HS-5 (cell line): ENCODE results near the gene PHLDB3.
"Not testable (repeated sequence)": the region's sequence is repeated elsewhere in the genome, so short reads cannot be mapped to it uniquely, and the experiment has no call there.

Experiments
- DNase-seq: peaks from one replicate; pipeline ENCODE4 v3.0.0-alpha.2; 2012; ENCODE audit warnings: low read depth

The PHLDB3 gene

DNA sequence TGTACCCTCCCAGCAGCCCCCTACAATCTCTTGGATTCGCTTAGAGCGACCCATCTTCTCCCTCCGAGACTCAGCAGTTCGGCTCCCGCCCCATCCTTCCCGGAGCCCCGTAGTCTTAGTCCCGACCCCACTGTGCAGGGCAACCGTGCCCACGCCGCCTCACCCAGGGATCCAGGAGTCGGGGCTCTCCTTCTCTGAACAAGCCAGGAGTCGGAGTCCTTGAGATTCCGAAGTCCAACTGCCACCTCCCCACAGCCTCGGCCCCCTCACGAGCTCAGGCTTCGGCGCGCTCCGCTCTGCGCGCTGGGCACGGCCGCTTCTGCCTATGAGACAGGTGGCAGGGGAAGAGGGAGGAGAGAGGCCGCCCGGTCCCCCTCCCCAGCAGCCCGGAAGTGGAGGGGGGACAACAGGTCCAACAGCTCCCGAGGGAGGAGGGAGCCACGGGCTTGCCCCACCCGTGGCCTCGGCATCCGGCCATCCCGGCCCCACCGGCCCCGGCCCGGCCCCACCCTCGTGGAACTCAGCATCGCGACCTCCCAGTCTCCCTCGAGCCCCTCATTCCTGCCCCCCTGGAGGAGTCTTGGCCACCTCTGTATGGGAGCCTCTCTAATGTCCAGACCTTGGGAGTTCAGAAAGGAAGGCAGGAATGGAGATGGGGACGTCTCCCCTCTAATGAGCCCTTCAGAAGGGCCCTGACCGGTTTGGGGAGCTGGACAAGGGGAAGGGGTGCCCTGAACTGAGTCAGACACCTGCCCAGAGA, at the start of gene PHLDB3:
TSS of gene PHLDB3 (minus strand) at position 321 of the 760 bp plus-strand sequence. CDS start 628 bp downstream, outside the sequence.
- no peak for DNase-seq

DNA sequence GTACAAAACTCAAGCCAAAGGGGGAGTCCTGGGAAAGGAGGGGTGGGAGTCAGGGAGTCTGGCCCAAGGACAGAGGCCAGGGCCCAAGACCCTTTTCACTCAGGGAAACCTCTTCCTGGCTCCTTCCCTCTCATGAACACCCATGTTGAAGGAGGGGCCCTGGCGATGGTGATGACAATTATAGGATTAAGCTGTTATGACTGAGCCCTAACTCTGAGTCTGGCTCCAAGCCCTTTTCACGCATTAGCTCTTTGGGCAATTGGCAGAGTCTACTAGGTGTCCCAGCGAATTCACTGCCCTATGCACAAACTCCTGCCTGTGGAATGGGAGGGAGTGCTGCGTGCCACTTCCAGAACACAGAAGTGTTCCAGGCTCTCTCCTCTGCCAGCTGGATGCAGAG, 49.1 kb upstream of the PHLDB3 start:
- DNase-seq, result no peak

DNA sequence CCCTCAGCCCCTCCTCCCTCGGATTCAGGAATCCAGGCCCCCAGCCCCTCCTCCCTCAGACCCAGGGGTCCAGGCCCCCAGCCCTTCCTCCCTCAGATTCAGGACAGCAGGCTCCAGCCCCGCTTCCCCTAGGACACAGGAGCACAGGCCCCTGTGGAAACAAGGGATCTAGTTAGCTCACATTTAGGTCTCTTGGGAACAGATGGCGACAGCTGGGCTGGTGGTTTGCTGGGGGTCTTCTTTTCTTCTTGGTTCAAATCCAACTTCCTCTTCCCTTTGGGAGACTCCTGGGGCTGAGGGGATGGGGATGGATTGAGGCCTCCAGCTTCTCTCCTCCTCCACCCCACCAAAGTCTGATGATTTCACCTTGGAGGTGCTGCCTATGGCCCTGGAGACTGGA, 48.1 kb upstream of the PHLDB3 start:
- DNase-seq, result no peak

DNA sequence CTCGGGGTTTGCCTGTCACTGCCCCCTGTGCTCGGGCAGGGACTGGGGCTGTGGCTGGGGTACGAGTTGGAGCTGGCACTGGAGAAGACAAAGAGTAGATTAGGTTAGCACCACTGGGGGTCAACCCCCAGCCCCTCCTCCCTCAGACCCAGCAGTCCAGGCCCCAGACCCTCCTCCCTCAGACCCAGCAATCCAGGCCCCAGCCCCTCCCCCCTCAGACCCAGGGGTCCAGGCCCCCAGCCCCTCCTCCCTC, 47.6 kb upstream of the PHLDB3 start:
- no peak for DNase-seq

DNA sequence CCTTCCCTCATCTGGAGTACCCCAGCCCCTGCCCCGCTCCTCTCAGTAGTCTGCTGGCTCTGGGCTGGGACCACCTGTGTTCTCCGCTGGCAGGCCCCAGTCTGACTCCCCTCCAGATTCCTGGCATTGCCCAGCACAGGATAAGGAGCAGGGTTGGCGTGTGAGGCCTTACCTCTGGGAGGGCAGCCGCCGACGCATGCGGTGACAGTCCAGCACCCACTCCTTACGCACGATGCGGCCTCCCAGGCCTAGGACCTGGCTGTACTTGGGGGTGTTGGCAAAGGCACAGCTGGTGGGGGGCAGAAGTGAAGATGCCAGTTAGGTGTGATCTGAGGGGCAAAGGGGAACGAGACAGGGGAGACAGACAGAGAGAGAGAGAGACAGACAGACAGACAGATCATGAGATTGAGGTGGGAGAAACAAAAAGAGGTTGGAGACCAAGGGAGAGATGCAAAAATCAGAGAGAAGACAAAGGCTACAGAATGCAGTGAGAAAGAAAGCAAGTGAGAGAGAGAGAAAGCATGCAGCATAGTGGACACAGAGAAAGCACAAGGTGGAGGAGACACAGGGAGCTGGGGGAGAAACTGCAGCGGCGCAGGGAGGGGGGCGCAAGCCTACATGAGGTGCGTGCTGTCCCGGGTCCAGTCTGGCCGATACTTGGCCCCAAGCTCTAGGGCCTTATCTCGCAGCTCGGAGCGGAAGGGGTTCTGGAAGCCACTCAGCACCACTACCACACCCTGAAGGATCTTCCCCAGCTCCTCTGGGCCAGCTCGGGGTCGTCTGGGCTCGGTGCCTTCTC, 47.1 kb upstream of the PHLDB3 start:
- no peak for DNase-seq

DNA sequence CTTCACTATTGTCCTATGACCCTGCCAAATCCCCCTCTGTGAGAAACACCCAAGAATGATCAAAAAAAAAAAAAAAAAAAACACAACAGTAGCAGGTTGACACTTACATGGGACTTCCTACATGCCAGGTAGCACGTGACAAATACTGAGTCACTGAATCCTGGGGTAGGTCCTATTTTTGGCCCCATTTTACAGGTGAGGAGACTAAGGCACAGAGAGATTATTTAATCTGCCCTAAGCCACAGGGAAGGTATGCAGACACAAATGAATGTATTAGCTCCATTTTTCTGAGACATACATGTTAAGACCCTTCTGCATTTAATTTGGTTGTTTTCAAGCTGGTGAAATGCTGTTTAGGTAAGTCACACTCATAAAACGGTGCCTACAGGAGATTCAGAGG, 44.2 kb upstream of the PHLDB3 start:
- no peak for DNase-seq

DNA sequence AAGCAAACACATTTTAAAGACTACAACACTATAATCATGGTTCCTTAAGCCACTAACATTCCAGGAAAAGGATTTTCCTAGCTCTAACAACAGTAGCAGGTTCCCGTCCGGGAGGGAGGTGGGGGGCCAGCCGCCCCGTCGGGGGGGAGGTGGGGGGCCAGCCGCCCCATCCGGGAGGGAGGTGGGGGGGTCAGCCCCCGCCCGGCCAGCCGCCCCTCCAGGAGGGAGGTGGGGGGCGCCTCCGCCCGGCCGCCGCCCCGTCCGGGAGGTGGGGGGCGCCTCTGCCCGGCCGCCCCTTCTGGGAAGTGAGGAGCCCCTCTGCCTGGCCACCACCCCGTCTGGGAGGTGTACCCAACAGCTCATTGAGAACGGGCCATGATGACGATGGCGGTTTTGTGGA, 43.4 kb upstream of the PHLDB3 start:
- not testable (repeated sequence) for DNase-seq

DNA sequence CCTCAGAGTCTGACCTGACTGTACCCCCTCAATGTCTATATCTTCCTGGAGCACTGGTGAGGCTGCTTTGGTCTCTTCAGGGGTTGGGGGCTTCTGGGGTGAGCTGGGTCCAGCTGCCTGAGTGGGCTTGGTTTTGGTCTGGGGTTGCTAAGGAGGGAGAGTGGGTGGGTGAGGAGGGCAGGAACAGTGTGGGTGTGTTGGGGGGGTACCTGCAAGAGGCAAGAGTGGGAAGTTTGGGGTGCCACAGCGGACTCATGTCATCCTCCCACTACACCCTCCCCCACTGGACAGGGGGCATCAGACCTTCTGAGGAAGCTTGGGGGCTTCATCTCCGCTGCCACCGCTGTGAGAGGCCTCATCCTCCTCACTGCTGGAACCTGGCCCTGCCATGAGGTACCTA, 42.0 kb upstream of the PHLDB3 start:
- no peak for DNase-seq

DNA sequence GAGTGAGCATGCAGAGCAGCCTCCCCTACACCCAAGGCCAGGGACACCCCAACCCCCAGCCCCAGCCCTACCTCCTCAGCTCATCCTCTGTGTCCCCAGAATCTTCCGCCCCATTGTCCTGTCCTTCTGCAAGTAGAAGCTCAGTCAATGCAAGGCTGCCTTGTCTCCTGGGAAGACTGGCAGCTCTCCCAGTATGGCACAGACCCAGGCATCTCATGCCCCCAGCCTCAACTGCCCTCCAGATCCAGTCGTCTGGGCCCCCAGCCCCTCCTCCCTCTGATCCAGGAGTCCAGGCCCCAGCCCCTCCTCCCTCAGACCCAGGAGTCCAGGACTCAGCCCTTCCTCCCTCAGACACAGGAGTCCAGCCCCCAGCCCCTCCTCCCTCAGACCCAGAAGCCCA, 41.4 kb upstream of the PHLDB3 start:
- no peak for DNase-seq

DNA sequence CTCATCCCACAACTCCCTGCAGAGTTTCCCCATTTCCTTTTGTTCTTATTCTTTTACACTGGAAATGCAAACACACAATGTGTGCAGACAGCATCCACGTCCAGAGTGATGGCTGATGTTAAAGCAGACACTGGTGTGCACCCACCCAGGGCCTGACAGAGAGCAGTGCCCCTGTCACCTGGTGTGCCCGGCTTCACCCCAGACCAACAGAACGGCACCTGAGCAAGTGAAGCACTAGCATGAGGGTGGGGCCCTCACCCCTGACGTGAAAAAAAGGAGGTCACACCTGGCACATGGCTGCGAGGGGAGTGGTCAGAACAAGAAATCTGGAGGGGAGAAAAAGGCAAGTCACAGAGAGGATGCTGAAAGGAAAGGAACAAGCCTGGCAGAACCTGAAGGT, 40.7 kb upstream of the PHLDB3 start:
- no peak for DNase-seq

DNA sequence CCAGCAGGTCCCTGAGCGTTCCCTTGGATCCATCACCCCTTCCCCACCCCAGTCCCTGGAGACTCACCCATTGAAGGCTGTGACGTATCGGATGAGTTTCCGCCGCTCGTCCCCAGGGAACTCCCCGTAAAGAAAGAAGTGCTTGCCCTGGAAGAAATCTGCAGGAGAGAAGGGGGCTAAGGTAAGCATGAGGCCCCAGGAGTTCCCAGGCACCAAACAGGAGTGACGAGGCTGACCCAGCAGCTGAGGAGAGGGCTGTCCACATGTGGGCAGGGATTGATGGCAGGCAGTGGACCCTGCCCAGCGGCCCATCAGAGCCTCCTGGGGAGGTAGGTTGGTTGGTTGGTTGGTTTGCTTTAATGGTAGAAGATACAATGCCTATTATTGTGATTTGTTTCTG, 39.5 kb upstream of the PHLDB3 start:
- no peak for DNase-seq

DNA sequence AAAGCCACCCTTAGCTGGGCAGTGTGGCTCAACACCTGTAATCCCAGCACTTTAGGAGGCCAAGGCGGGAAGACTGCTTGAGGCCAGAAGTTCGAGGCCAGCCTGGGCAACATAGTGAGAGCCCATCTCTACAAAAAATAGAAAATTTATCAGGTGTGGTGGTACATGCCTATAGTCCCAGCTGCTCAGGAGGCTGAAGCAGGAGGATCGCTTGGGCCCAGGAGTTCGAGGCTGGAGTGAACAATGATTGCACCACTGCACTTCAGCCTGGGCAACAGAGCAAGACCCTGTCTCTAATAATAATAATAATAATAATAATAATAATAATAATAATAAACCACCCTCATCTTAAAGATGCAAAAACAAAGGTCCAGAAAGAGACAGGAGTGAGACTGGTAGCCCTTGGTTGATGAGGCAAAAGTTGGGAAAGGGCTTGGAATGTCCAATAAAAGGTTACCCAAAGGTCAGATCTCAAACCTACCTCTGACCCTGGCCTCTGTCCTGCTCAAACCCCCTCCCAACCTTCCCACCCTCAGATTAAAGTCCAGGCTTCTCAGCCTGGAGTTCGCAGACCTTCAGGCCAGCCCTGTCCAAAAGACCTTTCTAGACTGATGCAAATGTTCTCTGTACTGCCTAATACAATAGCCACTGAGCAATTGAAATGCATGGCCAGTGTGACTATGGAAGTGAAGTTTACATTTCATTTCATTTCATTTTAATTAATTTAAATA, 37.5 kb upstream of the PHLDB3 start:
- DNase-seq, result no peak

DNA sequence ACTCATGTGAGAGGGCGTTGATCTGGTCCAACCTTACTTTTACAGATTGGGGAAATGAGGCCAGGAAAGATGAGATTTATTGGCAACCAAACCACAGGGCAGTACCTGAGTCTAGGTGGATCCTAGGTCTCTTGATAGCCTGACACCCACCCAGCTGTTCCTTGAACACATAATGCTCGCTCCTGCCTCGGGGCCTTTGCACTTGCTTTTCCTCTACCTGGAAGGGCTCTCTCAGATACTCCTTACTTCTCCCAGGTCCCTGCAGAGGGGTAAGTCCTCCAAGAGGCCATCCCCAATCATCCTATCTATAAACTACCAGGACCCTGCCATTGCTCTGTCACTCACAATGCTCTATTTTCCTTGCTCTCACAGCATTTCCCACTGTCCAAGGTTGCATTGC, 35.8 kb upstream of the PHLDB3 start:
- no peak for DNase-seq

DNA sequence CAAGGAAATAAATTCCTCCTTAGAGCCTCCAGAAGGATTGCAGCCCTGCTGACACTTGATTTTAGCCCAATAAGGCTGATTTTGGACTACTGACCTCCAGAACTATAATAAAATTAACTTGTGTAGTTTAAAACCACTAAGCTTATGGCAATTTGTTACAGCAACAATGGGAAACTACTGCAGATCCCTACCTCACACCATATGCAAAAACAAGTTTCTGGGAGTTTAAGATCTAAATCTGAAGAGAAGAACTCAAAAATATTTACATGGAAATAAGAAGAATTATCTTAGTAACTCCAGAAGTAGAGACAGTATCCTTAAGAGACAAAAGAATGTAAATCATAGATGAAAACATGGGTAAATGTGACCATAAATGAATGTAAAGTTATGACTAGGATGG, 34.4 kb upstream of the PHLDB3 start:
- DNase-seq, result no peak

DNA sequence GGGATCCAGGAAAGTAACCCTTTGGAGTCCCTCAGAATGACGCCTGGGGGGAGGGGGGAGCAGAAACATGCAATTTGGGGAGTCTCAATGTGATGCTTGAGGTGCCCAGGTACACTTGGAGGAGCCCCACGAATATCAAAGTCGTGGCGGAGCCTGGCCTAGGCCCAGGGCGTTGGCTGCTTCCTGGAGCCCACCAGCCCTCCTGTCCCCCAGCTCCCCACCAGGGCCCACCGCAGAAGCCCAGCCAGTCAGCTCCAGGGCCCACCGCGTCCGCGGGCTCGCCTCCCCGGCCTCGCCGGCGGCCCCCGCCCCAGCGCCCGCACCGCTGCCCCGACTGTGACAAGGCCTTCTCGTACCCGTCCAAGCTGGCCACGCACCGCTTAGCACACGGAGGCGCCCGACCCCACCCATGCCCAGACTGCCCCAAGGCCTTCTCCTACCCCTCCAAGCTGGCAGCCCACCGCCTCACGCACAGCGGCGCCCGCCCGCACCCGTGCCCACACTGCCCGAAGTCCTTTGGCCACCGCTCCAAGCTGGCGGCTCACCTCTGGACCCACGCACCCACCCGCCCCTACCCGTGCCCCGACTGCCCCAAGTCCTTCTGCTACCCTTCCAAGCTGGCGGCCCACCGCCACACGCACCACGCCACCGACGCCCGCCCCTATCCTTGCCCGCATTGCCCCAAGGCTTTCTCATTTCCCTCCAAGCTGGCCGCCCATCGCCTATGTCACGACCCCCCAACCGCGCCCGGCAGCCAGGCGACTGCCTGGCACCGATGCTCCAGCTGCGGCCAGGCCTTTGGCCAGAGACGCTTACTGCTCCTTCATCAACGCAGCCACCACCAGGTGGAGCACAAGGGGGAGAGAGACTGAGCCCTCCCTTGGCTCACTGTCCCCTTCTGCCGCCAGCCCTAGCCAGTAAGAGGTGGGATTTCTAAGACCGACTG, 30.5 kb upstream of the PHLDB3 start:
- no peak for DNase-seq

DNA sequence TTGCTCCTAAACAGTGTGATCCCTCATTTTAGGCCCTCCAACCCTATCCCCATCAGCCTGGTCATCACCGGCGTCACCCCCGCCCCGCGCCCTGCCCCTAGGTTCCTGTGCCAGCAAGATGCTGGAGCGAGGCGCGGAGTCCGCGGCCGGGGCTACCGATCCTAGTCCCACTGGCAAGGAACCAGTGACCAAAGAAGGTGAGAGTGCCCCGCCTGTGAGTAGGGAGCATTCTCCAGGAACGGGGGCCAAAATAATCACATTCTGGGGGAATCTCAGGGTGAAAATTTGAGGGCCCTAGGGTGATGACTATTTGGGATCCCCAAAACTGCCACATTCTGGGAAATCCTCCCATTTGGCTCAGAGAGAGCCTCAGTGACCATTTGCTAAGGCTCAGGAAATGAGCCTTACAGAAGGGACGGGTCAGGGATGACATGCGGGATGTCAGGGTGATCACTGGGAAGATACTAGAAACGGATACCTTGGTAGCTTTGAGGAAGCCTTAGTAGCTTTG, 29.8 kb upstream of the PHLDB3 start:
- DNase-seq, result no peak

DNA sequence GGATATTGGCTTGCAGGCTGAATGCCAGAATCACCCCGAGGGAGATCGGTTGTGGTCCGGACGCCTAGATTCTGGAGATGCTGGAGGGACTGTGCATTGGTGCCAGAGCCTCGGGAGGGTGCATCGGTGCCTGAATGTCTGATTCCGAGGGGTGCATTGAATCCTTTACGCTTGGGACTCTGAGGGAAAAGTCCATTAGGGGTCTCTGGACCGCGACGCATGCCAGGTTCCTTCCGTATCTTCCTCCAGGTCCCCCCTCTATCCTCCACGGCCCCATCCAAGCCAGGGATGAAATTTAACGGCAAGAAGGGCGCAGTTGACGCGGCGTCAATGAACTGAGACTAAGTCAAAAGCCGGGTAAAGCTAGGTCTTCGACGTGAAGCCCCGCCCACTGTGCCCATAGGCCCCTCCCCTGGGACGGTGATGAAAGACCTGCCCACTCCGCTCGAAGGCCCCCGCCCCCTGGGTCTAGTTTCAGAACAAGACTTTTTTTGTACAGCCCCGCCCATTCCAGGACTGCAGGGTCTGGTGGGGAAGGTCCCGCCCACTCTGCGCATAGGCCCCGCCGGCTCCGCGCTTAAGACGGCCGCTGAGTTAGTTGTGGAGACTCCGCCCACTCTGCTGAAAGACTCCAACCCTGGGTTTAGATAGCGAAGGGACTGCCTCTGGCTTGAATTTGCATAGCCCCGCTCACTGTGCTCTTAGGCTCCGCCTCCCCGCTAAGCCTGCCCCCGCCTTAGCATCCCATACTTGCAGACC, 29.2 kb upstream of the PHLDB3 start:
- peak; percentile 28 for DNase-seq

DNA sequence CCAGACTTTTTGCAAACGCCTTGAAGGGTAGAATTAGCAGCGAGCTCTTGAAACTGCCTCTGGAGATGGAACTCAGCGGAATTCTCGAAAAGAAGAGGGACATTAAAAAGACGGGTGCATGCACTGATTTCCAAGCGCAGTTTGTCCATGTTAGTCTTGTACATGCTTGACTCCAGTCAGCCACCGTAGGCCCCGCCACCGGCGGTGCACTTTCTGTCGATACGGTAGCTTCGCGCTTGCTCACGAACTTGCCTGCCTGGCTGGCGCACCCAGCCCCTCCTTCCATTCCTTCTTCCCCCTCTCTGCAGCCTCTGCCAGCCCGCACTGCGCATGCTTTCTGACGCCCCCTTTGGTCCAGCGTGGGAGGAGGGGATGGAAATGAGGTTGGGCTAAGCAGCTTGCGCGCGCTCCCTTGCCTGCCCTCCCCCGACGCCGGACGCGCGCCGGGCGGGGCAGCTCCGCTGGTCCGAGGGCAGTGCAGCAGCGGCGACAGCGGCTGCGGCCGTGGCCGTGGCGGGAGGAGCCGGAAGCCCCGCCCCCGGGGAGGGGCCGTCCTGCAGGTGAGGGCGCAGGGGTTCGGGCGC, 28.5 kb upstream of the PHLDB3 start, which contains the start of gene ZNF575:
TSS of gene ZNF575 (plus strand) at position 227 of the 584 bp plus-strand sequence. CDS start 1,235 bp downstream, outside the sequence.
- peak; percentile 67 for DNase-seq

DNA sequence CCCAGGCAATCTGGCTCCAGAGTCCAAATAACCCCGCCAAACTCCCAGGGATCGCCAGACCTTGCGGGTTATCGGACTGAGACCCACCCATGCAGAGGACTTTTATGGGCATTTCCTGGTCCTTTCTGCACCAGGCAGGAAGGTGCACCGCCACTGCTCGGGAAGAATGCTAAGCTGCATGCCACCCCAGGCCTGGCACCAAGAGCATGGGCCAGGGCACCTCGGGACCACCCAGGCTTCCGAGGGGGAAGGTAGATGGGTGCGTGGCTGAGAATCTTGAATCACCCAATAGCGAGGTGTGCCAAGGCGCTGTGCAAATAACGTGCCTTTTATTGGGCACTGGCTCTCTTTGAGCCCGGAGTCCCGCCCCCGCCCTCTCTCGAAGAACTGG, 28.0 kb upstream of the PHLDB3 start:
- no peak for DNase-seq

DNA sequence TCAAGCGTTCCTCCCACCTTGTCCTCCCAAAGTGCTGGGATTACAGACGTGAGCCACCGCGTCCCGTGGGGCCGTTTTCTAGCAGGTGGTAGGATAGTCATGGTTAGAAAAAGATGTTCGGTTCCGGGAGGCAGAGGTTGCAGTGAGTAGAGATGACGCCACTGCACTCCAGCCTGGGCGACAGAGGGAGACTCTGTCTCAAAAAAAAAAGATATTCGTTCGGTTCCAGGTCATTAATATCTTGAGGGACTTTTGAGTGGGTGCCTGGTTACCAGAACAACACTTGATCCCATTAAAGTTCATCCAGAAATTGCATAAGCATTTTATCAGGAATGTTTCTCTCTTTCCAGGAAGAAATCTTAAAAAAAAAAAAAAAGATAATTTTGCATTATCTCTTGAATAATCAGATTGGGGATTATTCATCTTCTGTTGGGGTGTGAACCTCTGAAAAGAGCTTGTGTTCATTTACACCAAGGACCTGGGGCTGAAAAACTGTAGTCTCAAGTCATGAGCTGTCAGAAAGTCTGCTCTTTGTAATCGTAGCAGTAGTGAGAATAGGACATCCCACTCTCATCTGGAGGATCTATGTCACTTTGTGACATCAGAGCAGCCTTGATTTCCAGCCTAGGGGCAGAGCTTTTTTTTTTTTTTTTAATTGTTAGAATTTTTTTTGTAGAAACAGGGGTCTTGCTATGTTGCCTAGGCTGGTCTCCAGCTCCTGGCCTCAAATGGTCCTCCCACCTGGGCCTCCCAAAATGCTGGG, 23.5 kb upstream of the PHLDB3 start:
- no peak for DNase-seq
